Type B pancreatic cell (in vitro differentiated cells): ENCODE measurements around the gene SMIM28. TPM values are rescaled to one million over a fixed set of nuclear protein-coding genes. Genes with fewer than 3 reads are reported as not detected.

Experiments used
- DNase-seq: peaks from one replicate; pipeline ENCODE4 v3.0.0; 2021; ENCODE audit warnings: mixed read lengths; ENCODE audit not compliant: unreplicated experiment; ENCODE audit errors: extremely low spot score
- H3K27ac Mint-ChIP-seq: 2 replicates; pipeline ENCODE4 v1.8.0; 2021; ENCODE audit warnings: mild to moderate bottlenecking, mixed read lengths
- H3K27me3 Mint-ChIP-seq: 2 replicates; pipeline ENCODE4 v1.8.0; 2021; ENCODE audit warnings: mixed read lengths
- H3K36me3 Mint-ChIP-seq: 2 replicates; pipeline ENCODE4 v1.8.0; 2021; ENCODE audit warnings: mixed read lengths
- H3K4me1 Mint-ChIP-seq: one replicate; pipeline ENCODE4 v1.8.0; 2021; ENCODE audit warnings: mixed read lengths; ENCODE audit not compliant: unreplicated experiment
- H3K4me3 Mint-ChIP-seq: 2 replicates; pipeline ENCODE4 v1.8.0; 2021; ENCODE audit warnings: mild to moderate bottlenecking, mixed read lengths
- H3K9me3 Mint-ChIP-seq: 2 replicates; pipeline ENCODE4 v1.8.0; 2021; ENCODE audit warnings: mixed read lengths
- total RNA-seq: library from RNA; stranded (reverse); gene quantifications from 2 replicates; pipeline ENCODE4 v1.2.1, GENCODE V29; 2021; ENCODE audit warnings: low replicate concordance
- TF ChIP-seq, protein P1 (sequence below): fragments of 200-600 bp; sonication (generic); conservative IDR thresholded peaks from 2 replicates; pipeline ENCODE4 v1.5.0; 2021; ENCODE audit warnings: antibody characterized with exemption, mild to moderate bottlenecking

SMIM28 gene
- total RNA-seq, 1 donor from 2014 or later, result not detected

DNA sequence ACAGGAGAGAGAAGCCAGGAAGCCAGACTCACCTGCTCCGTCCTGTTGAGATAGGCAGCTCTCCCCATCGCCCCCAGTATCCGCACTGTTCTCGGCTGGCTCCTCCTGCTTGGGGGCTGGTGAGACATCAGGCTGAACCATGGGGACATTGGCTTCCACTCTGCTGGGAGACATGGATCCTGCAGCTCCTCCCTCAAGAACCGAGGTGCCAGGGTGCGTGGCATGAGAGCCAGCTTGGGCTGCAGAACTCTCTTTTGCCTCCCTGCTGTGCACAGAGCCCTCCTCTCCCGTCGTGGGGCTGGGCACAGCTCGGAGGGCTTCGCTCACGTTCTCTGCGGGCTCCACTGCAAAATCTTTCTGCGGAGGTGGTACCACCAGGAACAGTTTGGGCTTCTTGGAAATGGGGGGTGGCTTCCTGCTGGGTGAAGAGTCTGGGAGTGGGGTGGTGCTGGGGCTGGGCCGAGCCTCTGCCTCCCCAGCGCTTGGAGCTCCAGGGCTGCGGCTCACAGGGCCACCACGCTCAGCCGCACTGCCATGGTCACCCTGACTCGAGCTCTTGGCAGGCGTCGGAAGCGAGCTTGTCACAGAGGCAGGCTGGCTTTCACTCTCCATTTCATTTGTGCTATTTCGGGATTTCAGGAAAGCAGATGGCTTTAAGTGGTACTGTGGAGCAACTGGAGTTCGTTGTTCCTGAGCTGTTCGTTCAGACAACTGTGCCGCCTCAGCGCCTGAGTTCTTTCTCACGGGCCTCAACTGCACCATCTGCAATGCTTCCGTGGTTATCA, 52.8 kb downstream of the SMIM28 start:
- Mint-ChIP-seq H3K36me3 (peaks cover 5% of the 10 kb centered on the region), H3K27me3 (no peaks in the 10 kb centered on the region), H3K4me3 (no peak overlapping the region), H3K4me1 (peaks cover 8% of the 10 kb centered on the region), H3K9me3 (no peaks in the 10 kb centered on the region), H3K27ac (no peak overlapping the region)
- no peak for DNase-seq
- TF ChIP-seq, protein P1, sequence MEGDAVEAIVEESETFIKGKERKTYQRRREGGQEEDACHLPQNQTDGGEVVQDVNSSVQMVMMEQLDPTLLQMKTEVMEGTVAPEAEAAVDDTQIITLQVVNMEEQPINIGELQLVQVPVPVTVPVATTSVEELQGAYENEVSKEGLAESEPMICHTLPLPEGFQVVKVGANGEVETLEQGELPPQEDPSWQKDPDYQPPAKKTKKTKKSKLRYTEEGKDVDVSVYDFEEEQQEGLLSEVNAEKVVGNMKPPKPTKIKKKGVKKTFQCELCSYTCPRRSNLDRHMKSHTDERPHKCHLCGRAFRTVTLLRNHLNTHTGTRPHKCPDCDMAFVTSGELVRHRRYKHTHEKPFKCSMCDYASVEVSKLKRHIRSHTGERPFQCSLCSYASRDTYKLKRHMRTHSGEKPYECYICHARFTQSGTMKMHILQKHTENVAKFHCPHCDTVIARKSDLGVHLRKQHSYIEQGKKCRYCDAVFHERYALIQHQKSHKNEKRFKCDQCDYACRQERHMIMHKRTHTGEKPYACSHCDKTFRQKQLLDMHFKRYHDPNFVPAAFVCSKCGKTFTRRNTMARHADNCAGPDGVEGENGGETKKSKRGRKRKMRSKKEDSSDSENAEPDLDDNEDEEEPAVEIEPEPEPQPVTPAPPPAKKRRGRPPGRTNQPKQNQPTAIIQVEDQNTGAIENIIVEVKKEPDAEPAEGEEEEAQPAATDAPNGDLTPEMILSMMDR, result no peak

DNA sequence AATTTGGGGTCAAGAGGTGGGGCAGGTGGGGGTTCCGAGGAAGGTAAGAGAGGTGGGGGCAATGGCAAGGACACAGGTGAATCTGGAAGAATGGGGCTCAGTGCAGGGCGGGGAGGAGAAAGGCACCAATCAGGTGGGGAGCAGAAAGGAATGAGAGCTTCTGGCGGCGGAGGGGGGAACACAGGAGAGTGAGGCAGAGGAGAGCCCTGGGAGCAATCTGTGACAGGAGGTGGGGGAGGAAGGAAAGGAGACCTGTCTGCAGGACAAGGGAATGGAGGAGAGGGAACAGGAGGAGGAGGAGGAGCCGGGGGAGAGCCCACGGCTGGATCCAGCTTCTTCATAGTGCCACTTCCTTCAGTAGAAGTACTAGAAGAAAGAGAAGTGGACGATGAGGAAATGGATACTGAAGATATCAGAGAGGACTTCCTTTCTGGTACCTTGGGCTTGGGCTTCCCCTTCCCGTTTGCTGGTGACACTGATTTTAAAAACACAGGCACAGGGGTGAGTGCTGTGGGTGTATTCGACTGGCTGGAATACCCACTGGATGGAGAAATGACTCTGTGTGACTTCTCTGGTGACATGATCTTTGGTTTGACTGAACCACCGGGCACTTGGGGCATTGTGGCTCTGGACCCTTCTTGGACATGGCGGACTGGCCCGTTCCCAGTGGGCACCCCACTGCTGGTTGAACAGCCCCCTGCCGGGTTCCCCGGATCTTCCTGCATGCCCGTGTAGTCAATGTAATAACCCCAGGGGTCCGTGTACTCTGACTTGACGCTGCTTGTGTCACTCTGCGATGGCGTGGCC, 53.8 kb downstream of the SMIM28 start:
- no peak overlapping the region for H3K27ac Mint-ChIP-seq
- H3K4me1 Mint-ChIP-seq, result peaks cover 8% of the 10 kb centered on the region

DNA sequence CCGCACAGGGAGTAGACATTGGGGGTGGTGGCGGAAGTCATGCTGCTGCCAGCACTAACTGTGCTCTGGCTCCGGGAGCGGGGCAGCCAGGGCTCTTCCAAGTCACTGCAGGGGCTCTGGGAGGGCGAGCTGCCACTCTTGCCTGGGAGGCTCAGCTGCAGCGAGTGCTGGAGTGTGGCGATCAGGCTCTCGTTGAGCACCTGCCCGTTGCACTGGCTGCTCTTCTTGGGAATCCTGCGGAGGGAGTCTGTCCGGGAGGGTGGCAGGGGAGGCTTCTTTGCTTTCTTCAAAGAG, 54.3 kb downstream of the SMIM28 start:
- TF ChIP-seq, protein P1, result no peak
- Mint-ChIP-seq H3K27me3 (no peaks in the 10 kb centered on the region), H3K36me3 (peaks cover 9% of the 10 kb centered on the region), H3K27ac (no peak overlapping the region), H3K4me1 (peaks cover 8% of the 10 kb centered on the region), H3K9me3 (no peaks in the 10 kb centered on the region), H3K4me3 (no peak overlapping the region)
- no peak for DNase-seq

More for the DNA sequence above, 53.8 kb downstream of the SMIM28 start:
- TF ChIP-seq, protein P1, result no peak
- H3K4me3 Mint-ChIP-seq, result no peak overlapping the region
- DNase-seq, result no peak
- H3K27me3 Mint-ChIP-seq, result no peaks in the 10 kb centered on the region
- H3K36me3 Mint-ChIP-seq, result peaks cover 9% of the 10 kb centered on the region
- no peaks in the 10 kb centered on the region for H3K9me3 Mint-ChIP-seq

Other genes starting within 250 kb of the SMIM28 start
- 24.0 and 31.7 TPM in 2 replicates for gene ARFGEF3, start 216.0 kb upstream of the SMIM28 start, total RNA-seq
- not detected in 2 replicates for gene PBOV1, start 159.4 kb upstream of the SMIM28 start, total RNA-seq
- gene HEBP2, start 26.3 kb downstream of the SMIM28 start, total RNA-seq, result 68.9 and 112 TPM in 2 replicates
- 29.7 and 63.9 TPM in 2 replicates for gene NHSL1, start 121.6 kb downstream of the SMIM28 start, total RNA-seq